GM23248 (cell line): ENCODE measurements around the gene PLCB4. TPM values are rescaled to one million over a fixed set of nuclear protein-coding genes. Genes with fewer than 3 reads are reported as not detected.

ENCODE experiments used
- DNase-seq: peaks from one replicate; pipeline ENCODE4 v3.0.0-alpha.2; 2015
- H2AFZ ChIP-seq: fragments of 200-600 bp; sonication (generic); 2 replicates; pipeline ENCODE4 v1.6.1; 2016; ENCODE audit warnings: antibody characterized with exemption
- H3F3A ChIP-seq: fragments of 200-600 bp; sonication (generic); 2 replicates; pipeline ENCODE4 v1.6.1; 2016; ENCODE audit warnings: mild to moderate bottlenecking, antibody characterized with exemption, mixed run types; ENCODE audit not compliant: insufficient read depth
- H3K27ac ChIP-seq: fragments of 200-600 bp; sonication (generic); 2 replicates; pipeline ENCODE4 v1.5.1; 2016; ENCODE audit warnings: mild to moderate bottlenecking
- H3K27me3 ChIP-seq: fragments of 200-600 bp; sonication (generic); replicated peaks from 2 replicates; pipeline ENCODE4 v1.6.1; 2016; ENCODE audit warnings: mild to moderate bottlenecking; ENCODE audit not compliant: insufficient read depth
- H3K36me3 ChIP-seq: fragments of 200-600 bp; sonication (generic); 2 replicates; pipeline ENCODE4 v1.6.1; 2016; ENCODE audit warnings: low read depth, mild to moderate bottlenecking
- H3K4me1 ChIP-seq: fragments of 200-600 bp; sonication (generic); 2 replicates; pipeline ENCODE4 v1.6.1; 2016; ENCODE audit warnings: mild to moderate bottlenecking; ENCODE audit not compliant: insufficient read depth
- H3K4me2 ChIP-seq: fragments of 200-600 bp; sonication (generic); one replicate; pipeline ENCODE4 v1.6.1; 2016; ENCODE audit warnings: mild to moderate bottlenecking; ENCODE audit not compliant: unreplicated experiment
- H3K4me3 ChIP-seq: fragments of 200-600 bp; sonication (generic); 2 replicates; pipeline ENCODE4 v1.5.1; 2016; ENCODE audit warnings: mild to moderate bottlenecking
- H3K79me2 ChIP-seq: fragments of 200-600 bp; sonication (generic); 2 replicates; pipeline ENCODE4 v1.6.1; 2016; ENCODE audit warnings: mild to moderate bottlenecking; ENCODE audit not compliant: insufficient read depth
- H3K9ac ChIP-seq: fragments of 200-600 bp; sonication (generic); 2 replicates; pipeline ENCODE4 v1.6.1; 2016; ENCODE audit warnings: mild to moderate bottlenecking
- H3K9me2 ChIP-seq: fragments of 200-600 bp; sonication (generic); 2 replicates; pipeline ENCODE4 v1.6.1; 2016; ENCODE audit warnings: mixed run types, mild to moderate bottlenecking, moderate library complexity; ENCODE audit not compliant: insufficient read depth
- H3K9me3 ChIP-seq: fragments of 200-600 bp; sonication (generic); one replicate; pipeline ENCODE4 v1.6.1; 2017; ENCODE audit warnings: low read depth
- H4K20me1 ChIP-seq: fragments of 200-600 bp; sonication (generic); 2 replicates; pipeline ENCODE4 v1.6.0; 2016; ENCODE audit not compliant: insufficient read depth
- EZH2 ChIP-seq: fragments of 200-600 bp; sonication (generic); IDR thresholded peaks from 2 replicates; pipeline ENCODE4 v1.6.1; 2018; ENCODE audit warnings: antibody characterized with exemption, mild to moderate bottlenecking; ENCODE audit not compliant: insufficient read depth, poor library complexity, severe bottlenecking
- EZH2phosphoT487 ChIP-seq: fragments of 200-600 bp; sonication (generic); IDR thresholded peaks from 2 replicates; pipeline ENCODE4 v1.6.1; 2018; ENCODE audit warnings: antibody characterized with exemption, moderate library complexity, mild to moderate bottlenecking, low read depth; ENCODE audit not compliant: insufficient read depth
- WGBS, 2 experiments: methylation state at CpG; one replicate each; pipeline ENCODE4 v1.1.6; 2015 to 2017; ENCODE audit warnings: low lambda C conversion rate in 2 of 2, low coverage in 1 of 2; ENCODE audit errors: missing lambda C conversion rate in 2 of 2; 5-methylcytosine and 5-hydroxymethylcytosine counted together
- in situ Hi-C: fragments of 300-500 bp; cut with MboI; formaldehyde crosslinking; loops from 2 replicates; pipeline ENCODE4 v1.15.0; 2020
- polyA plus RNA-seq: library from polyadenylated mRNA; unstranded; fragments of >200 nt; fragmentation: Nextera tagmentation; extraction: Ambion mirVana; gene quantifications from 2 replicates; pipeline ENCODE4 v1.2.1, GENCODE V29; 2016
- total RNA-seq: library from RNA; depleted of rRNA; stranded (reverse); fragments of >200 nt; shearing (Covaris generic); gene quantifications from 2 replicates; pipeline ENCODE4 v1.2.3, GENCODE V29; 2014

The PLCB4 gene
- total and polyA plus RNA-seq, 2 experiments from 2014 or later: 5.0 to 9.5 TPM

DNA sequence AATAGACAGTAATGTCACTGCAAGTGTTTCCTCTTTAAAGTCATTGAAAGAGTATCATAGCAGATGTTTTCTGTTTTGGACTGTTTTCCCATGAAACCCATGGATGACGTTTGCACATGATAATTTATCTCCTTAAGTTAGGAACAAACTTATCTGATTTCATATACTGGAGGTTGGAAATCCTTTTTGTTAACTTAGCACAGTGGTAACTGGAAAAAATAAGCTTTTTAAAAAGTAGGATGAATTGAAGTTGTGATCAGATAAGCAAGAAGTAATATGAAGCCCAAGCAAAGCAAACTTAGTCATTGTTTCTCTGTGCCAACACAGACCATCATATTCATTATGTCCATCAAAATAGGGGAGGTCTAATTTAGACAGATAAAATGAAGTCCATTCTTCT, 61.6 kb downstream of the PLCB4 start:
- no peaks in the 10 kb centered on the region for H3K79me2 ChIP-seq
- no peaks in the 10 kb centered on the region for H3F3A ChIP-seq
- no peaks in the 10 kb centered on the region for H3K9me3 ChIP-seq
- TF ChIP-seq EZH2phosphoT487 (no peak), EZH2 (no peak)
- no peak for DNase-seq
- H3K27me3 ChIP-seq: no peaks in the 10 kb centered on the region
- no peak overlapping the region for H3K4me3 ChIP-seq
- 5 to 8% methylated on average over 1 of the region's 1 CpG for WGBS, 2 experiments
- no peak overlapping the region for H3K9ac ChIP-seq
- no peak overlapping the region for H3K27ac ChIP-seq
- no peaks in the 10 kb centered on the region for H4K20me1 ChIP-seq
- in situ Hi-C loops: no loop called here
- H3K36me3 ChIP-seq: no peaks in the 10 kb centered on the region
- no peak overlapping the region for H3K4me2 ChIP-seq
- H2AFZ ChIP-seq: no peak overlapping the region
- no peaks in the 10 kb centered on the region for H3K4me1 ChIP-seq
- H3K9me2 ChIP-seq: no peaks in the 10 kb centered on the region

DNA sequence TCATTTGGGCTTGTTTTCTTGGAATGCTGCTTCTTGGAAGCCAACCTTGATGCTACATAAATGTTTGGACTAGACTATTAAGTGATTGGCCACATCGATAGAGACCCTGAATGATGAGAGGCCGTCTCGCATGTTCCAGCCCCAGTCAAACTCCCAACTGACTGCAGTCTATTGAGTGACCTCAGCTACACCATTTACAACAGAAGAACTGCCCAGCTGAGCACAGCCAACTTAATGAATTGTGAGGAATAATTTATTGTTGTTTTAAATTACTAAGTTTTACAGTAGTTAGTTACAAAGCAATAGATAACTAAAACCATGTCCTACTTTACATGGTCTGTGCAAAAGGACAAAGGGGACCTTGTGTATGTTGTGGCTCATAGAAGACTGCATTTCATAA, 63.0 kb downstream of the PLCB4 start:
- Histone ChIP-seq H3K4me3 (no peak overlapping the region), H3K27me3 (no peaks in the 10 kb centered on the region), H4K20me1 (no peaks in the 10 kb centered on the region), H2AFZ (no peak overlapping the region), H3K9ac (no peak overlapping the region), H3K9me3 (no peaks in the 10 kb centered on the region), H3K9me2 (no peaks in the 10 kb centered on the region), H3K27ac (no peak overlapping the region), H3F3A (no peaks in the 10 kb centered on the region), H3K36me3 (no peaks in the 10 kb centered on the region), H3K79me2 (no peaks in the 10 kb centered on the region), H3K4me1 (no peaks in the 10 kb centered on the region), H3K4me2 (no peak overlapping the region)
- 90 to 92% methylated on average over 3 of the region's 3 CpGs for WGBS, 2 experiments
- no peak for DNase-seq
- TF ChIP-seq EZH2 (no peak), EZH2phosphoT487 (no peak)
- in situ Hi-C loops: no loop called here

DNA sequence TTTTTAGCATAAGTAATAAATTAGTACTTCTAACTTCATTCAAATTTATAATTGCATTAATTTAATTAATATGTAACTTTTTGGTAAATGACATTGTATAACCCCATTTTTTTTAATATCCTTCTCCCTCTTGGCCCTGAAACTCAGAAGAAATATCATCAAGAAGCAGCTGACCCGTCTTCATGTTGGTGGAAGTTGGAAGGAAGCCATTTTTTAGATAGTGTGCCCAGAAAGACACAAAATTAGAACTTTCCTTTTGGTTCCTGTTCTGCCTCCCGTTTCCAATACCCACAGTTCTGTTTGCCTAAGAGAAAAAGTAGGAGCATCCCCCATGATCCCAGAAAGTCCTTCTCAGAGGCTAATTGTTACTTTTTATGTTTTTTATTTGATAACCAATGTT, 65.5 kb downstream of the PLCB4 start:
- no peaks in the 10 kb centered on the region for H3K9me2 ChIP-seq
- H3K27me3 ChIP-seq: no peaks in the 10 kb centered on the region
- H4K20me1 ChIP-seq: no peaks in the 10 kb centered on the region
- in situ Hi-C loops: no loop called here
- H3K4me1 ChIP-seq: no peaks in the 10 kb centered on the region
- no peak for DNase-seq
- no peak overlapping the region for H3K9ac ChIP-seq
- no peak overlapping the region for H2AFZ ChIP-seq
- 54 to 72% methylated on average over 2 of the region's 2 CpGs for WGBS, 2 experiments
- H3F3A ChIP-seq: no peaks in the 10 kb centered on the region
- TF ChIP-seq EZH2phosphoT487: no peak
- no peak for TF ChIP-seq EZH2
- no peaks in the 10 kb centered on the region for H3K36me3 ChIP-seq
- no peak overlapping the region for H3K4me2 ChIP-seq
- H3K9me3 ChIP-seq: no peaks in the 10 kb centered on the region
- no peaks in the 10 kb centered on the region for H3K79me2 ChIP-seq
- no peak overlapping the region for H3K27ac ChIP-seq
- H3K4me3 ChIP-seq: no peak overlapping the region

DNA sequence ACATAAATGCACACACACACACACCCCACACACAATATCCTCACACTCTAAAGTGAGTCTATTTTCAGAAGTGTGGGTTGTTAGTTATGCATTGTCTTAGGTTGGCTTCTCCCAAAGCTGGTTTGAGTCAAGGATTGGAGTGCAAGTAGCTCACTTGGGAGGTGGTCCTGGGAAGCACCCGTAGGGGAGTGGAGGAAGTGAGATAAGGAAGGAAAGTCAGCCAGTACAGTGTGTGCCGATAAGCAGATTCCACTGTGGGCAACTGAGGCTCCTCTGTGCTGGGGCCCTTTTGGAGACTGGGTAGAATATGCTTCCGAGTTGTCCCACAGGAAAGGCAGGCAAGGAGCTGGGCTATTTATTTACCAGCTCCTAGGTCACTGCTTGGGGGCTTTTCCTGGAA, 67.2 kb downstream of the PLCB4 start:
- H3K79me2 ChIP-seq: no peaks in the 10 kb centered on the region
- in situ Hi-C loops: no loop called here
- no peak overlapping the region for H3K4me2 ChIP-seq
- H3K4me1 ChIP-seq: no peaks in the 10 kb centered on the region
- TF ChIP-seq EZH2: no peak
- TF ChIP-seq EZH2phosphoT487: no peak
- no peaks in the 10 kb centered on the region for H3K9me3 ChIP-seq
- no peaks in the 10 kb centered on the region for H3K36me3 ChIP-seq
- no peaks in the 10 kb centered on the region for H4K20me1 ChIP-seq
- H3F3A ChIP-seq: no peaks in the 10 kb centered on the region
- no peak for DNase-seq
- no peaks in the 10 kb centered on the region for H3K27me3 ChIP-seq
- H3K9me2 ChIP-seq: no peaks in the 10 kb centered on the region
- H2AFZ ChIP-seq: no peak overlapping the region
- no peak overlapping the region for H3K4me3 ChIP-seq
- 83 to 85% methylated on average over 3 of the region's 3 CpGs for WGBS, 2 experiments
- no peak overlapping the region for H3K9ac ChIP-seq
- H3K27ac ChIP-seq: no peak overlapping the region

DNA sequence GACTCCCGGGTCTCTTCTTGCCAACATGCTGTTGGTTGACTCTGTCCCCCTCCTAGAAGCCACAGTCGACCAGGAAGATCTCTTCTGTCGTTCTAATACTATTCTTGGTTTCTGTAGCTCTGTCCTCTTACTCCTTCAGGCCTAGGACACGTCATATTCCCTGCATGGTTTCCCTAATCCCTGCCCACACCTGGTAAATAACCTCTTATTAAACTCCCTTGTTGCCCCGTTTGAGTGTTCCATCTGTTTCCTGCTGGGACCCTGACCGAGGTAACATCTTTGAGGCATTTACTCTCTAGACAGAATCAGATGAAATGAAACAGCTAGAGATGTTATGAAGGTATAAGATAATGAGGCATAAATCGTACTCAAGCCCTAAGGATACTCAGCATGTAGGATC, 68.1 kb downstream of the PLCB4 start:
- in situ Hi-C loops: no loop called here
- Histone ChIP-seq H3K9me3 (no peaks in the 10 kb centered on the region), H3K9ac (no peak overlapping the region), H3K79me2 (no peaks in the 10 kb centered on the region), H3F3A (no peaks in the 10 kb centered on the region), H3K4me1 (no peaks in the 10 kb centered on the region), H3K4me2 (no peak overlapping the region), H3K4me3 (no peak overlapping the region), H2AFZ (no peak overlapping the region), H3K27me3 (no peaks in the 10 kb centered on the region), H3K27ac (no peak overlapping the region), H4K20me1 (no peaks in the 10 kb centered on the region), H3K9me2 (no peaks in the 10 kb centered on the region), H3K36me3 (no peaks in the 10 kb centered on the region)
- 78 to 85% methylated on average over 7 of the region's 7 CpGs for WGBS, 2 experiments
- TF ChIP-seq EZH2phosphoT487: no peak
- TF ChIP-seq EZH2: no peak
- no peak for DNase-seq
